Kidney (tissue), 14 donors: ENCODE data around the gene PLEKHO2. TPM values are rescaled to one million over a fixed set of nuclear protein-coding genes. Genes with fewer than 3 reads are reported as not detected.

Source experiments
- DNase-seq, 5 donors: peaks; one replicate each; pipeline ENCODE4 v3.0.0-alpha.2; 2013 to 2020
- FAIRE-seq: peaks from 2 replicates; lab custom pipeline; 2012; peaks lifted over from hg19 to GRCh38; lab: Jason Lieb, UNC
- H3K27ac ChIP-seq, 2 donors: one replicate each; pipeline ENCODE4 v1.7.0; 2013; ENCODE audit warnings: low read depth in 2 of 2, low read length in 2 of 2, inconsistent platforms in 1 of 2
- H3K27me3 ChIP-seq: one replicate; pipeline ENCODE4 v1.7.1; 2013; ENCODE audit warnings: low read length, inconsistent platforms; ENCODE audit not compliant: control insufficient read depth, insufficient read depth
- H3K36me3 ChIP-seq, 3 donors: one replicate each; pipeline versions ENCODE4 v1.7.0 to v1.7.1; 2013; ENCODE audit warnings: low read length in 3 of 3, control low read depth in 1 of 3, inconsistent platforms in 1 of 3; ENCODE audit not compliant: insufficient read depth in 3 of 3, control insufficient read depth in 2 of 3
- H3K4me1 ChIP-seq, 3 donors: one replicate each; pipeline versions ENCODE4 v1.7.0 to v1.7.1; 2013; ENCODE audit warnings: low read length in 3 of 3, inconsistent platforms in 1 of 3, low read depth in 1 of 3; ENCODE audit not compliant: control insufficient read depth in 2 of 3, insufficient read depth in 2 of 3
- H3K4me3 ChIP-seq, 3 donors: one replicate each; pipeline versions ENCODE4 v1.7.0 to v1.8.1; 2013; ENCODE audit warnings: low read length in 3 of 3, control low read depth in 1 of 3, inconsistent platforms in 1 of 3
- H3K9ac ChIP-seq, 3 donors: one replicate each; pipeline versions ENCODE4 v1.7.0 to v1.7.1; 2013; ENCODE audit warnings: low read length in 3 of 3, control low read depth in 1 of 3, inconsistent platforms in 1 of 3
- H3K9me3 ChIP-seq, 3 donors: one replicate each; pipeline versions ENCODE4 v1.7.0 to v1.7.1; 2013; ENCODE audit warnings: low read length in 3 of 3, control low read depth in 1 of 3, inconsistent platforms in 1 of 3; ENCODE audit not compliant: control insufficient read depth in 2 of 3, insufficient read depth in 1 of 3
- intact Hi-C: fragments of 100-400 bp; cut with DNase I; formaldehyde crosslinking; loops from one replicate; pipeline ENCODE4 v1.11.1; 2022
- polyA plus RNA-seq: library from polyadenylated mRNA; stranded (reverse); fragments of 350-450 nt; fragmentation: Illumina TruSeq; extraction: RNeasy Lipid Tissue Mini Kit (QIAGEN cat#74804); gene quantifications from one replicate; pipeline ENCODE4 v1.2.3, GENCODE V29; 2014; ENCODE audit warnings: low read depth, low replicate concordance; ENCODE audit not compliant: insufficient read depth
- total RNA-seq: library from RNA; stranded (reverse); fragmentation: NEBNext Ultra II Directional; extraction: Animal tissue kit (Norgen Biotek cat#: 25700); gene quantifications from one replicate; pipeline ENCODE4 v1.2.1, GENCODE V29; 2021
- TF ChIP-seq, protein P1 (sequence below): IDR thresholded peaks from 3 replicates; pipeline ENCODE4 v1.5.1; 2012; ENCODE audit warnings: mild to moderate bottlenecking, moderate library complexity, borderline replicate concordance; ENCODE audit not compliant: insufficient read depth; ENCODE audit errors: extremely low read depth
- donor health status: control.
- donor health status: control.
- donor health status: control.
- donor health status: control.
- donor health status: control.
- donor health status: DM: yes; HTN: yes; CAD: no.
- donor health status: Normal renal cell carcinoma (clear cell type).

PLEKHO2 gene
- total and polyA plus RNA-seq, 2 donors from 2014 or later: 12.0 to 48.6 TPM

DNA sequence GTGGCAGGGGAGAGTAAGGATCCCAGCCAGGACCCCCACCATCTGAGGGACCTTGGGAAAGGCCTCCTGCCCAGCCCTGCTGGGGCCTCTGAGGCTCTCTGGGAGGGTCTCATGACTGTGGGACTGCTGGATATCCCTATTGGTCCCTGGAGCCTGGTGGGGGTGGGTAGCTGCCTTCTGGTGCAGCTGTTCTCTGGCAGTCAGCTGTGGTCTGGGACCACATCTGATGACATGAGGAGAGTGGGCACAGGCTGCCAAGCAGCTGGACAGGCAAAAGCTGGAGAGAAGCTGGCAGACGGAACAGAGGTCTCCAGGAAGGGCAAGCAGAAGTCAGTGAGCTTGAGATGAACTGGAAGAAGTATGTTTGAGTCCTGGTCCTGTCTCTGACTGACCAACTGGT lies 22.4 kb downstream of the PLEKHO2 start:
- FAIRE-seq: no peak
- intact Hi-C loops: no loop called here
- H3K27ac ChIP-seq: no peak overlapping the region
- H3K27me3 ChIP-seq: no peaks in the 10 kb centered on the region
- H3K4me1 ChIP-seq: no peaks in the 10 kb centered on the region
- TF ChIP-seq, protein P1, sequence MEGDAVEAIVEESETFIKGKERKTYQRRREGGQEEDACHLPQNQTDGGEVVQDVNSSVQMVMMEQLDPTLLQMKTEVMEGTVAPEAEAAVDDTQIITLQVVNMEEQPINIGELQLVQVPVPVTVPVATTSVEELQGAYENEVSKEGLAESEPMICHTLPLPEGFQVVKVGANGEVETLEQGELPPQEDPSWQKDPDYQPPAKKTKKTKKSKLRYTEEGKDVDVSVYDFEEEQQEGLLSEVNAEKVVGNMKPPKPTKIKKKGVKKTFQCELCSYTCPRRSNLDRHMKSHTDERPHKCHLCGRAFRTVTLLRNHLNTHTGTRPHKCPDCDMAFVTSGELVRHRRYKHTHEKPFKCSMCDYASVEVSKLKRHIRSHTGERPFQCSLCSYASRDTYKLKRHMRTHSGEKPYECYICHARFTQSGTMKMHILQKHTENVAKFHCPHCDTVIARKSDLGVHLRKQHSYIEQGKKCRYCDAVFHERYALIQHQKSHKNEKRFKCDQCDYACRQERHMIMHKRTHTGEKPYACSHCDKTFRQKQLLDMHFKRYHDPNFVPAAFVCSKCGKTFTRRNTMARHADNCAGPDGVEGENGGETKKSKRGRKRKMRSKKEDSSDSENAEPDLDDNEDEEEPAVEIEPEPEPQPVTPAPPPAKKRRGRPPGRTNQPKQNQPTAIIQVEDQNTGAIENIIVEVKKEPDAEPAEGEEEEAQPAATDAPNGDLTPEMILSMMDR: no peak
- peak in 2 of 5 donors; percentile 42 to 49 for DNase-seq
- peaks cover 0 to 20% (median 15%) of the 10 kb centered on the region in 3 donors for H3K36me3 ChIP-seq
- H3K9me3 ChIP-seq: no peaks in the 10 kb centered on the region
- H3K9ac ChIP-seq: no peak overlapping the region
- no peak overlapping the region for H3K4me3 ChIP-seq

DNA sequence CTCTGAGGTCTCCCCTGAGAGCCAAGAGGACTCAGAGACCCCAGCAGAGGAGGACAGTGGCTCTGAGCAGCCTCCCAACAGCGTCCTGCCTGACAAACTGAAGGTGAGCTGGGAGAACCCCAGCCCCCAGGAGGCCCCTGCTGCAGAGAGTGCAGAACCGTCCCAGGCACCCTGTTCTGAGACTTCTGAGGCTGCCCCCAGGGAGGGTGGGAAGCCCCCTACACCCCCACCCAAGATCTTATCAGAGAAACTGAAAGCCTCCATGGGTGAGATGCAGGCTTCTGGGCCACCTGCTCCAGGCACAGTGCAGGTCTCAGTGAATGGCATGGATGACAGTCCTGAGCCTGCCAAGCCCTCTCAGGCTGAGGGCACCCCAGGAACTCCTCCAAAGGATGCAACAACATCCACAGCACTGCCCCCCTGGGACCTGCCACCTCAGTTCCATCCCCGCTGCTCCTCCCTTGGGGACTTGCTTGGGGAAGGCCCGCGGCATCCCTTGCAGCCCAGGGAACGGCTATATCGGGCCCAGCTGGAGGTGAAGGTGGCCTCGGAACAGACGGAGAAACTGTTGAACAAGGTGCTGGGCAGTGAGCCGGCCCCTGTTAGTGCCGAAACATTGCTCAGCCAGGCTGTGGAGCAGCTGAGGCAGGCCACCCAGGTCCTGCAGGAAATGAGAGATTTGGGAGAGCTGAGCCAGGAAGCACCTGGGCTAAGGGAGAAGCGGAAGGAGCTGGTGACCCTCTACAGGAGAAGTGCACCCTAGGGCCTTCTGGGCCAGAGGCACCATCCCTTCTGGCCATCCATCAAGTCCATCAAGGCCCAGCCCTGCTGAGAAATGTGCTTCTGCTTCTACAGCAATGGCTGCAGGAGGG lies 23.6 kb downstream of the PLEKHO2 start:
- intact Hi-C loops: no loop called here
- H3K27me3 ChIP-seq: no peaks in the 10 kb centered on the region
- peaks cover 0 to 13% (median 10%) of the 10 kb centered on the region in 3 donors for H3K36me3 ChIP-seq
- DNase-seq (no peak), FAIRE-seq (no peak)
- H3K9ac ChIP-seq: no peak overlapping the region
- H3K9me3 ChIP-seq: no peaks in the 10 kb centered on the region
- no peak overlapping the region for H3K27ac ChIP-seq
- H3K4me3 ChIP-seq: no peak overlapping the region
- no peaks in the 10 kb centered on the region for H3K4me1 ChIP-seq
- TF ChIP-seq, protein P1: no peak

DNA sequence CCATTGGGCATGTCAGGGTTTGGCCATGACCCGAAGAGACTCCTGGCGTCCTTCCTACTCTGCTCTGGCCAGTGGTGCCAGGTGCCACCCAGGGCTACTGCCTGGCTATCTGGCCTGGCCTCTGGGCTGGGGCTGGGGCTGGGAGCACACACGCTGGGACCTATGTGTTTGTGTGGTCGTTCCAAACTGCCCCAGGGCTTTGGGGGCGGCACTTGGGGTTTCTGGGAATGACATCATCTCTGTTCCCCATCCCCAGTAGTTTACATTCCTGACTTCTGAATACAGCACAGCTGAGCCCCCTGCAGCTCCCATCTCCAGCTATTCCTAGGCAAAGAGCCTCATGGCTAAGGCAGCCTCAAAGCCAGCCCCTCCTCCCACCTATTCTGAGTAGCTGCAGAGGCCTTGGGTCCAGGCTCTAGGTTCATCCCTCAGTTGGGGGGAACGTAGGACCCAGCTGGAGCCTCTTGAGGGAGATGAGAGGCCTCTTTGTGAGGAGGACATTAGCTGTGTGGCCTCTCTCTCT lies 24.3 kb downstream of the PLEKHO2 start:
- TF ChIP-seq, protein P1: no peak
- no peak overlapping the region for H3K27ac ChIP-seq
- no peak overlapping the region for H3K4me3 ChIP-seq
- H3K36me3 ChIP-seq: peaks cover 0 to 6% (median 5%) of the 10 kb centered on the region in 3 donors
- no peaks in the 10 kb centered on the region for H3K27me3 ChIP-seq
- intact Hi-C loops: no loop called here
- DNase-seq (peak in 1 of 5 donors; percentile 68), FAIRE-seq (no peak)
- no peak overlapping the region for H3K9ac ChIP-seq
- no peaks in the 10 kb centered on the region for H3K9me3 ChIP-seq
- no peaks in the 10 kb centered on the region for H3K4me1 ChIP-seq
